HG02943 (cell line): Measurements from ENCODE around the gene NLGN4X.

Source experiments
- ATAC-seq: cut with Tn5 transposase; IDR thresholded peaks from one replicate; pipeline ENCODE4 v1.9.1; 2021; ENCODE audit warnings: mild to moderate bottlenecking, low read depth, moderate library complexity; ENCODE audit not compliant: unreplicated experiment

NLGN4X gene

DNA sequence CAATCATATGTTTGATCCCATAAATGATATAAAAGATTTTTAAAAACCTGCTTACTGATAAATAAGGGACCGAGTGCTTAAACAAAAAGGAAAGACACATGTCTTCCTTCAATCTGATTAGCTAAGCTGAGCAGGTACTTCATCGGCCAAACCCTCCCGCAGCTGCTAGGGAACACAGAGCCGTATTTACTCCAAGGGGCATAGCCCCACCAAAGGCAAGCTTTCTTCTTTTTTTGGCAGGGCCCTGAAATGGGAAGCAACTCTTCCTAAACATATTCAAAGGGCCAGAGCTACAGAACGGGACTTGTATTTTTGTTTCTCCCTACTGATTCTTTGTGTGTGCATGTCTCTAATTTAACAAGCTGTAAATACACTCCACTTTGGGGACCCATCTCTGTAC, 337.3 kb downstream of the NLGN4X start:
- ATAC-seq: no peak

- ATAC-seq: no peak
These were observed 351.6 kb downstream of the NLGN4X start for GRCh38 chrX:5876984-5877596.

- no peak for ATAC-seq
These were observed 358.4 kb downstream of the NLGN4X start for GRCh38 chrX:5870238-5870637.

GRCh38 chrX:5869786-5870185, 358.9 kb downstream of the NLGN4X start:
- ATAC-seq: no peak

DNA sequence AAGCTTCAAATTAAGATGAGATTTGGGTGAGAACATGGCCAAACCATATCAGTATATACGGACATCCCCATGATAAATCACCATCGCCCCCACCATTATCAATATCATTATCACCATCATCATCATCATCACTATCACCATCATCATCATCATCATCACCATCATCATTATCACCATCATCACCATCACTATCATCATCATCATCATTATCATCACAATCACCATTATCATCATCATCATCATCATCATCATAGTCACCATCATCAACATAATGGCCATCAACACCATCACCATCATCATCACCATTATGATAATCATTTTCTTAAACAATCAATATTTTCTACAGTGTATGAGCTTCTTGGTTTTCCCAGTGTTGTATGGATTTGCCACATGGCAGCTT, 360.9 kb downstream of the NLGN4X start:
- no peak for ATAC-seq

DNA sequence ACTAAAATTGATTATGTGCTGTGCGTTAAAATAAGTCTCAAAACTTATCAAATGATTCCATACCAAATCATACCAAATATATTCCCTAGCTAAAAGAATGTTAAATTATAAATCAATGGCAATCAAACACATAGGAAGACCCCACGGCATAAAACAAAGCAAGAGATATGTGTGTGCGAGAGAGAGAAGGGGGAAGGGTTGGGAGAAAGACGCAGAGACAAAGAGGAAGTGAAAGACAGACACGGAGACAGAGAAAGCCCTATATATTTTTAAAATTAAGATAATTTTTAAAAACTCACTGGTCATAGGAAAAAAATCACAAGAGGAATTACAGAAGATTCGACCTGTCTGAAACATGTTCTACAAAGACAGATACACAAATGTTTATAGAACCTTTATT, 371.4 kb downstream of the NLGN4X start:
- ATAC-seq: no peak

- no peak for ATAC-seq
These were observed 375.7 kb downstream of the NLGN4X start for GRCh38 chrX:5852941-5853340.

GRCh38 chrX:5842601-5843000, 386.1 kb downstream of the NLGN4X start:
- no peak for ATAC-seq
